ENCODE results near the gene MGRN1.
A peak's percentile ranks its signal among the peaks of the same experiment; 100 is the strongest.

Gene MGRN1

DNA sequence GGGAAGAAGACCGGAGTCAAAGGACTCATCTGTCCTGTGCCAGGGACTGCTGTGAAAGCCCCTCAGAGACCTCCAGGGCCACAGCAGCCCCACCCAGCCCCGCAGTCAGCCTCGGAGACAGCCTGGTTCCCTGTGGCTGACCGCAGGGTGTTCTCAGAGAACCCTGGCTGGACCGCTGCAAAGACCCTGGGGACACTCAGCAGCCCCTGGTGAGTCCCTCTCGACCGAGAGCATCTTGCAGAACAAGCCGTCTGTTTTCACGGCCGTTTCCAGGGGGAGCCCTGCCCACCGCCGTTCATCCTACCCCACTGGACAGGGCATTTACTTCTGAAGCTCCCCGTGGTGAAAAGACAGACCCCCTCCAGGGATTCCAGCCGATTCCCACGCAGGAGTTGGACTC lies 20.2 kb upstream of the MGRN1 start:
- no peak for DNase-seq (ENCODE audit: low spot score)

DNA sequence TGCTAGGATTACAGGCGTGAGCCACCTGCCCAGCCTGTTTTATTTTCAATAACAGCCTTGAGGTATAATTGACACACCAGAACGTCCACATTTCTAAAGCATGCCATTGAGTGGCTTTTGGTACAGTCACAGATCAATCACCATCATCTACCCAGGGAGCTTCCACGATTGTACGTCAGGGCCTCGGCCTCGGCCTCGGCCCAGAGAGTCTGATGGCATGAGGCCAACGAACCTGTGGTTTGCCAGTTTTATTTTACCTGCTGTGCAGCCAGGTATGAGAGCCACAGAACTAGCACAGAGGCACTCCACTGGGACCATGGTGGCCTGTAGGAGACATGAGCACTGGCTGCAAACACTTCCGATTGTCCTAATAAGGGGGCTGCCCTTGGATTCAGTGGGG lies 18.3 kb upstream of the MGRN1 start:
- DNase-seq (ENCODE audit: low spot score) = no peak

DNA sequence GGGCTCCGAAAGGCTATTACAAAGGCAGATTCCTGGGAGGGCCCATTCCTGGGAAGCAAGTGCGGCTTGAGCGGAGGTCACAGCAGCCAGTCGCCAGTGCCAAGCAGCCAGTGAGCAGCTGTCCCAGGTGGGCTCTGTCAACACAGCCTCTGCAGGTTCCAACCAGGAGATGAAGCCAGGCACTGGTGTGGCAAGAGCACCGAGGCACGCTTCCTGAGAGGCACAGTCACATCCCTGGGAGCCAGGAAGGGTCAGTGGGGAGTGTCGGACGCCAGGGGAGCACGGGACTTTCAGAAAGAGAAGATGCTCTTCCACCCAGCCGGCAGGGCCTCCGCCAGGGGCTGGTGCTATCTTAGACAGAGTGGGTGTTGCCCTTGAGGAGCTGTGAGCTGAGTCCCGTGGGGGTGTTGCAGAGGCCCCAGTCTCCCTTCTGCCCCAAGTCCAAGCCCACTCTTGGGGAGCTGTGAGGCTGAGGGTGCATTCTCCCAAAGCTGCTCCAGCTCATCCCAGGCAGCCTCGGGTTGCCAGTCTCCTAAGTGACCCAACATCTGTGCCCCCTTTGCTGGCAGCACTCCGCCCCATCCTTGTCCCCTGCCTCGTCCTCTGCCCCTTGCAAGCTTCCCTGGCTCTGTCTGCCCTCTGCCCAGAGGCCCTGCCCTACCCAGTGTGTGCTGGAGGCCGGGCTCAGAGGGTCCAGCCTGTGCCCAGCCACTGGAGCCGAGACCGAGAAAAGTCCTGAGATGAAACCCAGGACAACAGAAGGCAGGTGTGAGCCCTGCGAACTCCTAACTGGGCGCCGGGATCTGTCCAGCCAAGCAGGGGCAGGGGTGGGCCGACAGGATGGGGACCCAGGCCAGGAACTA lies 16.6 kb upstream of the MGRN1 start:
- DNase-seq (ENCODE audit: low spot score) = no peak

DNA sequence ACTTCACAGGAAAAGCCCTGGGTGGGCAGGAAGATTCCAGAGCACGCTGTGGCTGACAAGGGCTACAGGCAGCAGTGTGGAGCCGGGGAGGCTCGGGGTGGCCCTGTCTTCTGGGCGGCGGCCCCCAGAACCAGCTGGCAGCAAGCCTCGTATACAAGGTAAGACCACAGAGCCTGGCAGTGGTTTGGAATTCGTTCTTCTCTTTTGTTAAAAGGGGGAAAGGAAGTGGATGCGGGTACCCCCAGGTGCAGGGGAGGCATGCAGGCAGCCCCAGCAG lies 16.0 kb upstream of the MGRN1 start:
- DNase-seq (ENCODE audit: low spot score) = no peak

DNA sequence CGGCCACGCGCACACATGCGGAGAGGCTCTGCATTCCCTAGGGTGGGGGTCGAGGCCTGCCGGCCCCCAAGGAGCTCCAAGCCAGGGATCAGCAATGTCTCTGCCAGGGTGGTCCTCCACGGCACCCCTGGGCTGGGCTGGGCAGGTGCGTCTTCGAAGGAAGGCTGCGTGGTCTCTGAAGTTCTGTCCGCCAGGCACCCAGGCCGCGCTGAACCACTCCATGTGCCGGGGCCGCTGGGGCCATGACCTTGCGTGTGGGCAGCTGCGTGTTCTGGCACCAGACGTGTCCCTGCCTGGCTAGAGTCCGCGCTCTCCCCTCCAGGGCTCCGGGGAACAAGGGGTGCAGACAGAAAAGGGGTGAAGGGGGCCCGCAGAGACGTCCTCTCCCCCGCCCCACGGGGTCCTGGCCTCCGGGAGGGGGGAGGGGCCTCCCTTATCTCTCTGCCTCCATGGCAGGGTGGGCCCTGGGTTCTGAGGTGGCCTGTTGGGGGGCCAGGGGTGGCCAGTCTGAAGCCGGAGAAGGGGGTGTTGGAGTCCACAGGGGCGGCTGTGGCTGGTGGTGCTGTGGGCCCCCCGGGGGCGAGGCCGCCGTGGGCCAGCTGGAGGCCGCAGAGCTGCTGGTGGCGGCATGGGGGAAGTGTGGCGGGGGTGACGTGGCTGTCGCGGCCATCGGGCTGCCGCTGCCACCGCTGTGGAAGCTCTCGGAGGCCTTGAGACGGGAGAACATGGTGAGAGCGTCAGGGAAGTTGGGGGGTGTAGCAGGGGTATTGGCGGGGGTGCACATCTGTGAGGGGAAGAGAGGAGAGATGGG lies 15.2 kb upstream of the MGRN1 start:
- DNase-seq (ENCODE audit: low spot score) = no peak

GRCh38 chr16:4610011-4611005 lies 14.3 kb upstream of the MGRN1 start:
- DNase-seq (ENCODE audit: low spot score) = no peak

- no peak for DNase-seq (ENCODE audit: low spot score)
Observed at GRCh38 chr16:4611337-4612021, 13.1 kb upstream of the MGRN1 start.

DNA sequence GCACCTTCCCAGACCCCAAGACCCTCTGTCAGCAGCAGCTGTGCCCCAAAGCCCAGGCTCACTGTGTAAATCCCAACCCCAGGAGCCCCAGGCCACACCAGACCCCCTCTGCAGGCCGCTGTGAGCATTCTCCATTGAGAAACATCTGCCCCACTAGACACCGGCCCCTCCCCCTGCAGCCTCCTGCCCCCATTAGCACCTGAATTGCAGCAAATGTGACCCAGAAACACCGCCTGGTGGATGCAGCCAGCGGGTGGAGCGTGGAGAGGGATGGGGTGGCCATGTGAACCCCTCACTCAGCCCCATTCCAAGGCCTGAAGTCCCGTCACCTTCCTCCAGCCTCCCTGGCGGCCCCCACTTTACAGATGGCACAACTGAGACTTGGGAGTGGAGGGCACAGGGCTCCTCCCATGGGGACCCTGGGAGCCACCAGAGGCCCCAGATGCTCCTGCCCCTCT lies 12.1 kb upstream of the MGRN1 start:
- DNase-seq (ENCODE audit: low spot score) = no peak

GRCh38 chr16:4612977-4613635 lies 11.5 kb upstream of the MGRN1 start:
- DNase-seq (ENCODE audit: low spot score) = no peak

GRCh38 chr16:4613636-4614570 lies 10.7 kb upstream of the MGRN1 start:
- DNase-seq (ENCODE audit: low spot score) = peak; percentile 58

DNA sequence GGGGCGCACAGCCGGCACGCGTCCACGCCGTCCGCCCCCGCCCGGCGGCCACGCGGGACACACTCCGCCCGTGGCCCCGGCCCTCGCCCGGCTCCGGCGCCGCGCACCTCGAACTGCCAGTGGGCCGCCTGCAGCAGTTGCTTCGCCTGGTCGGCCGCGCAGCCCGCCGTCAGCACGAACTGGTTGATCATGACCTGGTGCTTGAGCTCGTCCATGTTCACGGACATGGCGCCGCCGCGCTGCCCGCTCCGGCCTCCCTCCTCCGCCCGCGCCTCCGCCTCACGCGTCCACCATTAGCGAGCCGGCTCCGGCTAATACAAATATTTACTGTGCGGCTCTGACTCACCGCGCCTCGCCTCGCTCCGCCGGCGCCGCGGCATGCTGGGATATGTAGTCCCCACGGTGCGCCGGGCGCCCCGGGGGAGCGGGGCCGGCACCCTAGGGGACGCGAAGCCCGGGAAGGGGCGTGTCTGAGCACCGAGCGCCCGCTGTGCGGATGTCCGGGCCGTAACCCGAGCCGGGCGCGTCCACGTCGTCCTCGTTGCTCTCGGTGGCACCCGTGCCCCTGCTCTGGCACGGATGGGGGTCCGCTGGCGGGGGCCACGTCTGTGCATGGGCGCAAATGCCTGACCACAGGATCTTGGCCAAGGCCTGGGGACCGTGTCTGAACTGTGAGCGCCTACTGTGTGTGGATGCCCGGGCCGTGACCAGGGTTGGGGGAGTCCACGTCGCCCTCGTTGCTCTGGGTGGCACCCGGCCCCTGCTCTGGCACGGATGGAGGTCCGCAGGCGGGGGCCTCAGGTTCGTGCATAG lies 9.8 kb upstream of the MGRN1 start, which contains the start of gene UBALD1:
UBALD1 (minus strand) TSS at position 318 of the 813 bp plus-strand sequence; CDS start at position 227, 91 bp downstream.
- peak; percentile 93 for DNase-seq (ENCODE audit: low spot score)

- DNase-seq (ENCODE audit: low spot score) = no peak
Observed at GRCh38 chr16:4615384-4616046, 9.1 kb upstream of the MGRN1 start.

GRCh38 chr16:4616047-4616811 lies 8.4 kb upstream of the MGRN1 start:
- peak; percentile 100 for DNase-seq (ENCODE audit: low spot score)

DNA sequence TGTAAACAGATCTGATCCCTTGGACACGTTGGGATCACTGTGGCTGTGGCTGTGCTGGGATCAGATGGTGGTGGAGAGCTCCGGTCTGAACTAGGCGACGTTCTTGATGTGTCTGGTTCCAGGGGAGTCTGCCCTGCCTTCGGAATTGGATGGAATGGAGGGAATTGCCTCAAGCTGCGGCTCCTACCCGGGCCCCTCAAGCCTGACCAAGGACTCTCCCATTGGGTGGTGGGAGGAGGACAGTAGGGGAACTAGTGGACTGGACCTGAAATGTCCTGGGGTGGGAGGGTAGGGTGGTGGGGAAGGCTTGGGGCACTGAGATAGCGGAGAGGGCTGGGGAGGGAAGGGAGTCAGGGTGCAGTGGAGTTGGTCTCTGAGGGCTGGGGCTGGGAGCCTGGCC lies 6.7 kb upstream of the MGRN1 start:
- DNase-seq (ENCODE audit: low spot score) = no peak

- no peak for DNase-seq (ENCODE audit: low spot score)
Observed at GRCh38 chr16:4618645-4619418, 5.8 kb upstream of the MGRN1 start.

GRCh38 chr16:4623593-4623992 lies 1.0 kb upstream of the MGRN1 start:
- DNase-seq (ENCODE audit: low spot score) = no peak
